Breast epithelium (tissue), 4 donors: Measurements from ENCODE around the gene ACTR1B. TPM values are rescaled to one million over a fixed set of nuclear protein-coding genes. Genes with fewer than 3 reads are reported as not detected.

ENCODE experiments used
- DNase-seq, 2 donors: peaks; one replicate each; pipeline ENCODE4 v3.0.0-alpha.2; 2019; ENCODE audit warnings: low spot score in 2 of 2
- H3K27ac ChIP-seq, 2 donors: fragments of 200-600 bp; sonication (generic) in 1 of 2; one replicate each; pipeline ENCODE4 v1.5.1; 2016 to 2019; ENCODE audit warnings: mild to moderate bottlenecking in 1 of 2
- H3K27me3 ChIP-seq, 2 donors: fragments of 200-600 bp; sonication (generic) in 1 of 2; one replicate each; pipeline versions ENCODE4 v1.5.1 to v1.6.0; 2017 to 2019; ENCODE audit warnings: control low read depth in 1 of 2, mild to moderate bottlenecking in 1 of 2
- H3K36me3 ChIP-seq: fragments of 200-600 bp; one replicate; pipeline ENCODE4 v1.5.1; 2019
- H3K4me1 ChIP-seq, 2 donors: fragments of 200-600 bp; sonication (generic); one replicate each; pipeline ENCODE4 v1.5.1; 2016 to 2019; ENCODE audit warnings: control low read depth in 1 of 2
- H3K4me3 ChIP-seq, 3 donors: fragments of 200-600 bp; sonication (generic); 1 replicate in 2 of 3; 2 replicates in 1 of 3; pipeline ENCODE4 v1.5.1; 2016 to 2019; ENCODE audit warnings: mild to moderate bottlenecking in 3 of 3, moderate library complexity in 2 of 3
- H3K9me3 ChIP-seq, 2 donors: fragments of 200-600 bp; sonication (generic) in 1 of 2; one replicate each; pipeline ENCODE4 v1.5.1; 2016 to 2019; ENCODE audit warnings: control low read depth in 1 of 2
- CTCF ChIP-seq, 3 donors: fragments of 450-650 bp; IDR thresholded peaks; one replicate each; pipeline ENCODE4 v1.5.1; 2016 to 2017; ENCODE audit warnings: antibody characterized with exemption in 3 of 3, mild to moderate bottlenecking in 3 of 3, moderate library complexity in 3 of 3
- POLR2A ChIP-seq: fragments of 450-650 bp; IDR thresholded peaks from one replicate; pipeline ENCODE4 v1.6.1; 2016; ENCODE audit warnings: antibody characterized with exemption, mild to moderate bottlenecking, moderate library complexity
- POLR2AphosphoS5 ChIP-seq, 3 donors: sonication (generic); formaldehyde crosslinking; IDR thresholded peaks; one replicate each; pipeline ENCODE4 v1.6.1; 2017; ENCODE audit warnings: antibody characterized with exemption in 3 of 3
- intact Hi-C: fragments of 100-400 bp; cut with DNase I; formaldehyde crosslinking; loops from one replicate; pipeline ENCODE4 v1.15.1; 2023; ENCODE audit warnings: low total_unique reads
- total RNA-seq, 3 donors: library from RNA; depleted of rRNA; stranded (reverse); fragments of >200 nt; gene quantifications; one replicate each; pipeline ENCODE4 v1.1.0, GENCODE V29; 2016

Gene ACTR1B
- total RNA-seq, 3 donors from 2014 or later: 59.6 to 74.6 (median 61.9) TPM

- no peaks in the 10 kb centered on the region for H3K27me3 ChIP-seq
- no peaks in the 10 kb centered on the region for H3K9me3 ChIP-seq
- intact Hi-C loops: no loop called here
- peaks cover 5% of the 10 kb centered on the region for H3K36me3 ChIP-seq
- peaks cover 3 to 16% of the 10 kb centered on the region in 2 donors for H3K4me1 ChIP-seq
- peak overlapping the region; percentile 97 to 98 for H3K27ac ChIP-seq
- no peak for TF ChIP-seq POLR2A
- TF ChIP-seq POLR2AphosphoS5 (IDR thresholded peaks at IDR 0.05): no peak
- TF ChIP-seq CTCF (IDR thresholded peaks at IDR 0.05): no peak
- no peak for DNase-seq
- peak overlapping the region; percentile 73 to 81 (median 77) for H3K4me3 ChIP-seq
These were observed 1.4 kb downstream of the ACTR1B start for GRCh38 chr2:97662386-97662894.

GRCh38 chr2:97661927-97662326 is 1.9 kb downstream of the ACTR1B start:
- no peak for DNase-seq
- intact Hi-C loops: no loop called here
- Histone ChIP-seq H3K27ac (peak overlapping the region; percentile 21 to 98), H3K4me3 (peak overlapping the region in 2 of 3 donors; percentile 77 to 81), H3K36me3 (peaks cover 5% of the 10 kb centered on the region), H3K27me3 (no peaks in the 10 kb centered on the region), H3K9me3 (no peaks in the 10 kb centered on the region), H3K4me1 (peaks cover 3 to 16% of the 10 kb centered on the region in 2 donors)
- no peak for TF ChIP-seq POLR2AphosphoS5 (IDR thresholded peaks at IDR 0.05)

- Histone ChIP-seq H3K4me3 (no peak overlapping the region), H3K27me3 (no peaks in the 10 kb centered on the region)
- no peak for TF ChIP-seq POLR2AphosphoS5 (IDR thresholded peaks at IDR 0.05)
These were observed 3.0 kb downstream of the ACTR1B start for GRCh38 chr2:97660775-97661389.

GRCh38 chr2:97660044-97660774 is 3.6 kb downstream of the ACTR1B start:
- Histone ChIP-seq H3K27ac (no peak overlapping the region), H3K36me3 (peaks cover 5% of the 10 kb centered on the region), H3K4me1 (peaks cover 3 to 16% of the 10 kb centered on the region in 2 donors)

More at GRCh38 chr2:97660775-97661389, 3.0 kb downstream of the ACTR1B start:
- intact Hi-C loops: no loop called here
- Histone ChIP-seq H3K4me1 (peaks cover 3 to 16% of the 10 kb centered on the region in 2 donors), H3K27ac (no peak overlapping the region), H3K9me3 (no peaks in the 10 kb centered on the region), H3K36me3 (peaks cover 5% of the 10 kb centered on the region)
- DNase-seq: no peak

GRCh38 chr2:97659256-97660043 is 4.4 kb downstream of the ACTR1B start:
- Histone ChIP-seq H3K4me3 (no peak overlapping the region), H3K4me1 (peaks cover 3 to 16% of the 10 kb centered on the region in 2 donors), H3K27me3 (no peaks in the 10 kb centered on the region), H3K9me3 (peaks cover 0 to 3% of the 10 kb centered on the region in 2 donors), H3K36me3 (peaks cover 9% of the 10 kb centered on the region), H3K27ac (no peak overlapping the region)
- intact Hi-C loops: no loop called here
- DNase-seq: no peak
- TF ChIP-seq CTCF (IDR thresholded peaks at IDR 0.05): no peak
- no peak for TF ChIP-seq POLR2A
- no peak for TF ChIP-seq POLR2AphosphoS5 (IDR thresholded peaks at IDR 0.05)

More at GRCh38 chr2:97660044-97660774, 3.6 kb downstream of the ACTR1B start:
- no peak for TF ChIP-seq POLR2A
- no peak for TF ChIP-seq POLR2AphosphoS5 (IDR thresholded peaks at IDR 0.05)
- no peak for TF ChIP-seq CTCF (IDR thresholded peaks at IDR 0.05)
- no peaks in the 10 kb centered on the region for H3K27me3 ChIP-seq
- no peak overlapping the region for H3K4me3 ChIP-seq
- intact Hi-C loops: no loop called here
- no peaks in the 10 kb centered on the region for H3K9me3 ChIP-seq
- no peak for DNase-seq
